ENCODE data around the gene HMOX1.

Gene HMOX1

GRCh38 chr22:35406443-35406842 is 25.5 kb downstream of the HMOX1 start:
- peaks cover 1% of the 10 kb centered on the region for H3K4me1 ChIP-seq (ENCODE audit: low read length)
- no peak overlapping the region for H3K27ac ChIP-seq (ENCODE audit: low read length)
- TF ChIP-seq, protein P1, sequence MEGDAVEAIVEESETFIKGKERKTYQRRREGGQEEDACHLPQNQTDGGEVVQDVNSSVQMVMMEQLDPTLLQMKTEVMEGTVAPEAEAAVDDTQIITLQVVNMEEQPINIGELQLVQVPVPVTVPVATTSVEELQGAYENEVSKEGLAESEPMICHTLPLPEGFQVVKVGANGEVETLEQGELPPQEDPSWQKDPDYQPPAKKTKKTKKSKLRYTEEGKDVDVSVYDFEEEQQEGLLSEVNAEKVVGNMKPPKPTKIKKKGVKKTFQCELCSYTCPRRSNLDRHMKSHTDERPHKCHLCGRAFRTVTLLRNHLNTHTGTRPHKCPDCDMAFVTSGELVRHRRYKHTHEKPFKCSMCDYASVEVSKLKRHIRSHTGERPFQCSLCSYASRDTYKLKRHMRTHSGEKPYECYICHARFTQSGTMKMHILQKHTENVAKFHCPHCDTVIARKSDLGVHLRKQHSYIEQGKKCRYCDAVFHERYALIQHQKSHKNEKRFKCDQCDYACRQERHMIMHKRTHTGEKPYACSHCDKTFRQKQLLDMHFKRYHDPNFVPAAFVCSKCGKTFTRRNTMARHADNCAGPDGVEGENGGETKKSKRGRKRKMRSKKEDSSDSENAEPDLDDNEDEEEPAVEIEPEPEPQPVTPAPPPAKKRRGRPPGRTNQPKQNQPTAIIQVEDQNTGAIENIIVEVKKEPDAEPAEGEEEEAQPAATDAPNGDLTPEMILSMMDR (IDR thresholded peaks at IDR 0.05; ENCODE audit: low read length) = no peak
- TF ChIP-seq EZH2 (optimal IDR thresholded peaks at IDR 0.05; ENCODE audit: low read depth, low read length) (no peak), EZH2phosphoT487 (IDR thresholded peaks at IDR 0.05; ENCODE audit: low read length) (no peak)
- H3K4me3 ChIP-seq (ENCODE audit: low read length) = no peak overlapping the region
- no peaks in the 10 kb centered on the region for H3K27me3 ChIP-seq (replicated peaks; ENCODE audit: insufficient read depth, low read length)
- no peaks in the 10 kb centered on the region for H3K9me3 ChIP-seq (replicated peaks; ENCODE audit: insufficient read depth, low read length)
- no peaks in the 10 kb centered on the region for H3F3A ChIP-seq (ENCODE audit: insufficient read depth, low read length)
- no peak overlapping the region for H3K9ac ChIP-seq (ENCODE audit: low read length)
- H3K9me2 ChIP-seq (replicated peaks; ENCODE audit: insufficient read depth, low read length) = no peaks in the 10 kb centered on the region
- no peaks in the 10 kb centered on the region for H4K20me1 ChIP-seq (ENCODE audit: insufficient read depth, low read length)
- H2AFZ ChIP-seq (ENCODE audit: low read length) = no peak overlapping the region
- H3K36me3 ChIP-seq (replicated peaks; ENCODE audit: insufficient read depth, low read length) = peaks cover 2% of the 10 kb centered on the region; the same call in 1 of the 2 replicates
- H3K4me2 ChIP-seq (ENCODE audit: low read depth, low read length) = no peak overlapping the region
- peaks cover 62% of the 10 kb centered on the region for H3K79me2 ChIP-seq (ENCODE audit: low read length)
- DNase-seq = no peak

- Histone ChIP-seq H3K79me2 (ENCODE audit: low read length) (peaks cover 53% of the 10 kb centered on the region), H3K27ac (ENCODE audit: low read length) (no peak overlapping the region), H3K4me1 (ENCODE audit: low read length) (no peaks in the 10 kb centered on the region), H4K20me1 (ENCODE audit: insufficient read depth, low read length) (no peaks in the 10 kb centered on the region), H2AFZ (ENCODE audit: low read length) (no peak overlapping the region), H3K9me2 (replicated peaks; ENCODE audit: insufficient read depth, low read length) (no peaks in the 10 kb centered on the region), H3F3A (ENCODE audit: insufficient read depth, low read length) (no peaks in the 10 kb centered on the region), H3K36me3 (replicated peaks; ENCODE audit: insufficient read depth, low read length) (peaks cover 2% of the 10 kb centered on the region; the same call in 1 of the 2 replicates), H3K9me3 (replicated peaks; ENCODE audit: insufficient read depth, low read length) (no peaks in the 10 kb centered on the region), H3K27me3 (replicated peaks; ENCODE audit: insufficient read depth, low read length) (no peaks in the 10 kb centered on the region), H3K9ac (ENCODE audit: low read length) (no peak overlapping the region), H3K4me3 (ENCODE audit: low read length) (no peak overlapping the region), H3K4me2 (ENCODE audit: low read depth, low read length) (no peak overlapping the region)
- TF ChIP-seq, protein P1 (IDR thresholded peaks at IDR 0.05; ENCODE audit: low read length) = no peak
- TF ChIP-seq EZH2phosphoT487 (IDR thresholded peaks at IDR 0.05; ENCODE audit: low read length) = no peak
- no peak for DNase-seq
Measured at GRCh38 chr22:35407362-35407761, 26.5 kb downstream of the HMOX1 start.

- H3K9me2 ChIP-seq (replicated peaks; ENCODE audit: insufficient read depth, low read length) = no peaks in the 10 kb centered on the region
- peaks cover 37% of the 10 kb centered on the region for H3K79me2 ChIP-seq (ENCODE audit: low read length)
- H2AFZ ChIP-seq (ENCODE audit: low read length) = no peak overlapping the region
- H3K4me3 ChIP-seq (ENCODE audit: low read length) = no peak overlapping the region
- H3K4me2 ChIP-seq (ENCODE audit: low read depth, low read length) = no peak overlapping the region
- H3K4me1 ChIP-seq (ENCODE audit: low read length) = no peaks in the 10 kb centered on the region
- no peak for DNase-seq
- no peaks in the 10 kb centered on the region for H3K27me3 ChIP-seq (replicated peaks; ENCODE audit: insufficient read depth, low read length)
- H3F3A ChIP-seq (ENCODE audit: insufficient read depth, low read length) = no peaks in the 10 kb centered on the region
- no peak overlapping the region for H3K9ac ChIP-seq (ENCODE audit: low read length)
- TF ChIP-seq, protein P1 (IDR thresholded peaks at IDR 0.05; ENCODE audit: low read length) = no peak
- TF ChIP-seq EZH2phosphoT487 (IDR thresholded peaks at IDR 0.05; ENCODE audit: low read length) (no peak), EZH2 (optimal IDR thresholded peaks at IDR 0.05; ENCODE audit: low read depth, low read length) (no peak)
- H3K27ac ChIP-seq (ENCODE audit: low read length) = no peak overlapping the region
- no peaks in the 10 kb centered on the region for H4K20me1 ChIP-seq (ENCODE audit: insufficient read depth, low read length)
- no peaks in the 10 kb centered on the region for H3K9me3 ChIP-seq (replicated peaks; ENCODE audit: insufficient read depth, low read length)
- peaks cover 3% of the 10 kb centered on the region; the same call in 1 of the 2 replicates for H3K36me3 ChIP-seq (replicated peaks; ENCODE audit: insufficient read depth, low read length)
Measured at GRCh38 chr22:35409783-35410662, 29.1 kb downstream of the HMOX1 start.

All from MM.1S (cell line).